ENCODE measurements around the gene UGT3A2.
A peak's percentile ranks its signal among the peaks of the same experiment; 100 is the strongest.

Gene UGT3A2, protein sequence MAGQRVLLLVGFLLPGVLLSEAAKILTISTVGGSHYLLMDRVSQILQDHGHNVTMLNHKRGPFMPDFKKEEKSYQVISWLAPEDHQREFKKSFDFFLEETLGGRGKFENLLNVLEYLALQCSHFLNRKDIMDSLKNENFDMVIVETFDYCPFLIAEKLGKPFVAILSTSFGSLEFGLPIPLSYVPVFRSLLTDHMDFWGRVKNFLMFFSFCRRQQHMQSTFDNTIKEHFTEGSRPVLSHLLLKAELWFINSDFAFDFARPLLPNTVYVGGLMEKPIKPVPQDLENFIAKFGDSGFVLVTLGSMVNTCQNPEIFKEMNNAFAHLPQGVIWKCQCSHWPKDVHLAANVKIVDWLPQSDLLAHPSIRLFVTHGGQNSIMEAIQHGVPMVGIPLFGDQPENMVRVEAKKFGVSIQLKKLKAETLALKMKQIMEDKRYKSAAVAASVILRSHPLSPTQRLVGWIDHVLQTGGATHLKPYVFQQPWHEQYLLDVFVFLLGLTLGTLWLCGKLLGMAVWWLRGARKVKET

DNA sequence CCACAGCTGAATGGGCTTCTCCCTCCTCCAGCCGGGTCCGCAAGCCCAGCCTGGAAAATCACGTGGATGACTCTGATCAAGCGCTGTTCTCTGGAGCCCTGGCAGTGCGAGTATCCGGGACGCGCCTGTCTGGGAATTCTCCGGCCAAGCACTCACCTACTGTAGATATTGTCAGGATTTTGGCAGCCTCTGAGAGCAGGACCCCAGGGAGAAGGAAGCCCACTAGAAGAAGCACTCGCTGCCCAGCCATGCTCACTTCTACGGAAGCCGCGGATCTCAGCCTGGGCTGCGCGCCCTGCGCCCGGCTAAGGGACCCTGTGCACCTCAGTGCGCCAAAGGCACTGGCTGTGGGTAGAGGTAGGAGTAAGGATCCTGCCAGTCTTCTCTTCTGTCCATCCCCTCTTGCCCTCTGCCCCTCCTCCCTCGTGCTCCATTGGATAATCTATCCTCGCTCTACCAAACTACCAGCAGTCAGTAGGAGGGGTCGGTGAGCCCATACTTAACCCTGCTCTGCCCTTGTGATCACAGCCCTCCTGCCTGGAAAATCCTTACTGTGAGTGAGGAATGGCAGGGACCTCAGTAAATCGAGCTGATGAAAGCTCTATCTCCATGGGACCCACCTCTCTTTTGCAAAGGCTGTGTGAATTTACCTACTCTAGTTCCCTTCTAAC is at the start of gene UGT3A2:
TSS of gene UGT3A2 (minus strand) at position 343 of the 671 bp plus-strand sequence. CDS start at position 250, 93 bp downstream.
- no peak within 1 kb of the TSS for H3K9ac ChIP-seq (ENCODE audit: low read length)
- H3K27ac ChIP-seq (ENCODE audit: low read depth, low read length), result no peak within 1 kb of the TSS
- no peaks in the 10 kb centered on the region for H3K36me3 ChIP-seq (ENCODE audit: control insufficient read depth, insufficient read depth, low read length)
- no peak within 1 kb of the TSS for H3K4me3 ChIP-seq (ENCODE audit: low read length)
- no peaks in the 10 kb centered on the region for H3K27me3 ChIP-seq (ENCODE audit: control insufficient read depth, insufficient read depth, low read length)
- no peaks in the 10 kb centered on the region for H3K4me1 ChIP-seq (ENCODE audit: control insufficient read depth, insufficient read depth, low read length)

DNA sequence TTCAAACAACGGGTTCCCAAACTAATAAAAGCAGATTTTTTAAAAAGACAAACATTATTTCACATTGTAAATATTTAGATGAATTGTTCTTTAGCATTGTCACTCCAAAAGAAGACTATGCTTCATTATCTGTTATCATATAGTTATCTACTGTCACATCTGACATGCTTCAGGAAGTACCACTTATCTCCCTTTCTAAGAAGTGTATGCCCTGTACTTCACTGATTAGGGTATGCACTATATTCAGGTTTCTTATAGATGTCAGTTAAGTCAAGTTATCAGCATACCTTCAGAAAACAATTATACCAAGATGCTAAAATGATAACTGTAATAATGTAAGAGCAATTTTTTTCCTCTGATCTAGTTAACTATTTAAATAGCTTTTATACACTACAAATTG is 44.6 kb upstream of the UGT3A2 start:
- Histone ChIP-seq H3K9ac (ENCODE audit: low read length) (no peak overlapping the region), H3K27me3 (ENCODE audit: control insufficient read depth, insufficient read depth, low read length) (no peaks in the 10 kb centered on the region), H3K4me3 (ENCODE audit: low read length) (no peak overlapping the region), H3K36me3 (ENCODE audit: control insufficient read depth, insufficient read depth, low read length) (peaks cover 8% of the 10 kb centered on the region), H3K4me1 (ENCODE audit: control insufficient read depth, insufficient read depth, low read length) (no peaks in the 10 kb centered on the region), H3K27ac (ENCODE audit: low read depth, low read length) (no peak overlapping the region)

DNA sequence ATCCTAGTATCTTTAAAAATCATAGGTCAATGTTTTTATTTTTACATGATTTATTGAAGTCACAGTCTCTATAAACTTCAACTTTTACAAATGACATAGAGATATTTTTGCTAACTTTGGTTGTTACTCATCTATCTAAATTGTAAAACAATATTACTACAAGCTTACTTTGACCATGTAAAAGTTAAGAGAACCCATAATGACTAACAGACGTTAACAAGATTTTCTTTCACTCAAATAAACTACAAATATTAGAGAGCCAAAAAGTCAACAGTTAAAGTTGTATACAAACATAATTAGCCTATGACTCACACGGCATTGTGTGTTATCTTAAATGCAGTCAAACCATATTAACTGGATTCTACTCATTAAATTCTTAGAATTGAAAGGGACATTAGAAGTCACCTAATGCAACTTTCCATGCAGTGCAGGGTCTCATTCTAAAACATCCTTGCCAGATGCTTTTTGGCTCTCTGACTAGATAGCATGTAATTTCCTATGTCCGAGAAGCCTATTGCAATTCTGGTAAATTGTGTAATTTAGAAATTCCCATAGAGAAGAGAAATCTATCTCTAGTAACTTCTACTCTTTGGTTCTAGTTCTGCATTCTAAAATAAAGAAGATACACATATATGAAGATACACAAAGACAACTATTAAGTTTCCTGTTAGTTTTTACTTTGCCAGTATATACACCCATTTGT is 42.2 kb upstream of the UGT3A2 start:
- H3K4me3 ChIP-seq (ENCODE audit: low read length), result no peak overlapping the region
- no peak overlapping the region for H3K9ac ChIP-seq (ENCODE audit: low read length)
- no peaks in the 10 kb centered on the region for H3K4me1 ChIP-seq (ENCODE audit: control insufficient read depth, insufficient read depth, low read length)
- H3K36me3 ChIP-seq (ENCODE audit: control insufficient read depth, insufficient read depth, low read length), result peaks cover 8% of the 10 kb centered on the region
- H3K27ac ChIP-seq (ENCODE audit: low read depth, low read length), result no peak overlapping the region
- no peaks in the 10 kb centered on the region for H3K27me3 ChIP-seq (ENCODE audit: control insufficient read depth, insufficient read depth, low read length)

DNA sequence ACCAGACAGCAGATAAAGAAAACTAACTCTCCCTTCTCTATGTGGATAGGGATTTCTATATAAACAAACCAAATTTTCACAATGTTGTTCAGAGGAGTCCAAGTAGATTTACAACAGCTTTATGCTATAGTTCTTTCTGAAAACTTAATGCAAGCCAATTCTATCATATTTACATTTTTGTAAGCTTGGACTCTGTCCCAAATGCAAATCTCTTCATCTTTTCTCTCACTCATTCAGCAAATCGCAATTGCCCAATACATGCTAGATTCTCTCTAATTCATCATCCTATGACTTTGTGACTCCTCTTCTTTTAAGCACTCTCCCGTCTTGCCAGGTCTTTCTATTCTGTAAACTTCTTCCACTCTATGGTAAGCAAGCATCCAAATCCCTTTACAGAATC is 39.1 kb upstream of the UGT3A2 start:
- peaks cover 5% of the 10 kb centered on the region for H3K36me3 ChIP-seq (ENCODE audit: control insufficient read depth, insufficient read depth, low read length)
- H3K4me3 ChIP-seq (ENCODE audit: low read length), result no peak overlapping the region
- H3K9ac ChIP-seq (ENCODE audit: low read length), result no peak overlapping the region
- H3K4me1 ChIP-seq (ENCODE audit: control insufficient read depth, insufficient read depth, low read length), result no peaks in the 10 kb centered on the region
- no peak overlapping the region for H3K27ac ChIP-seq (ENCODE audit: low read depth, low read length)
- H3K27me3 ChIP-seq (ENCODE audit: control insufficient read depth, insufficient read depth, low read length), result no peaks in the 10 kb centered on the region

DNA sequence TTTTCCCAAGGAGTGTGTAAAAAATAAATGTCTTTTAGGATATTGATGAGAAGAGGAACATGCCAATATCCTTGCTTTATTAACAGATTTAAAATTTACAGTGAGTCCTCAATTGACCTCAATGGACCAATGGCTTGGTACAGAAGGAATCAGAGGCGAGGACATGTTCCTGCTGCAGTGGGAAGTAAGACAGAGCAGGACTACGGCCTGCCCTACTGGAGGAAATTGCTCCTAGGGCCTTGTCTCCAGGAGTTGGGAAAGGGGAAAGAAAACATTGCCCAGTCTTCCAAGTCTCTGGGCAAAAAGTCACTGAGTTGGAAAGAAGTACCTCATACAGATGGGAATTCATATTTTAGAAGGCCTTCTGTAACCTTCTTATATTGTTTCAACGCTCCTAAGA is 33.1 kb upstream of the UGT3A2 start:
- no peaks in the 10 kb centered on the region for H3K27me3 ChIP-seq (ENCODE audit: control insufficient read depth, insufficient read depth, low read length)

DNA sequence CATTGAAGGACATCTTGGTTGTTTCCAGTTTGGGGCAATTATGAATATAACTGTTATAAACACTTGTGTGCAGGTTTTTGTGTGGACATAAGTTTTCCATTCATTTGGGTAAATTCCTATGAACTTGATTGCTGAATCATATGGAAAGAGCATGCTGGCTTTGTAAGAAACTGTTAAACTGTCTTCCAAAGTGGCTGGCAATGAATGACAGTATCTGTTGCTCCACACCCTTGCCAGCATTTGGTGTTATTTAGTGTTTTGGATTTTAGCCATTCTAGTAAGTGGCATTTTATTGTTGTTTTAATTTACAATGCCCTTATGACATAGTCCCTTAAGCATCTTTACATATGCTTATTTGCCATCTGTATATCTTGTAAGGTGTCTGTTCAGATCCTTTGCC is 29.8 kb upstream of the UGT3A2 start:
- H3K27me3 ChIP-seq (ENCODE audit: control insufficient read depth, insufficient read depth, low read length), result no peaks in the 10 kb centered on the region
- no peaks in the 10 kb centered on the region for H3K36me3 ChIP-seq (ENCODE audit: control insufficient read depth, insufficient read depth, low read length)
- no peak overlapping the region for H3K9ac ChIP-seq (ENCODE audit: low read length)
- H3K4me1 ChIP-seq (ENCODE audit: control insufficient read depth, insufficient read depth, low read length), result no peaks in the 10 kb centered on the region
- H3K4me3 ChIP-seq (ENCODE audit: low read length), result no peak overlapping the region
- no peak overlapping the region for H3K27ac ChIP-seq (ENCODE audit: low read depth, low read length)

More for the DNA sequence above, 33.1 kb upstream of the UGT3A2 start:
- no peak overlapping the region for H3K4me3 ChIP-seq (ENCODE audit: low read length)
- no peak overlapping the region for H3K27ac ChIP-seq (ENCODE audit: low read depth, low read length)
- no peak overlapping the region for H3K9ac ChIP-seq (ENCODE audit: low read length)
- H3K4me1 ChIP-seq (ENCODE audit: control insufficient read depth, insufficient read depth, low read length), result no peaks in the 10 kb centered on the region
- no peaks in the 10 kb centered on the region for H3K36me3 ChIP-seq (ENCODE audit: control insufficient read depth, insufficient read depth, low read length)

DNA sequence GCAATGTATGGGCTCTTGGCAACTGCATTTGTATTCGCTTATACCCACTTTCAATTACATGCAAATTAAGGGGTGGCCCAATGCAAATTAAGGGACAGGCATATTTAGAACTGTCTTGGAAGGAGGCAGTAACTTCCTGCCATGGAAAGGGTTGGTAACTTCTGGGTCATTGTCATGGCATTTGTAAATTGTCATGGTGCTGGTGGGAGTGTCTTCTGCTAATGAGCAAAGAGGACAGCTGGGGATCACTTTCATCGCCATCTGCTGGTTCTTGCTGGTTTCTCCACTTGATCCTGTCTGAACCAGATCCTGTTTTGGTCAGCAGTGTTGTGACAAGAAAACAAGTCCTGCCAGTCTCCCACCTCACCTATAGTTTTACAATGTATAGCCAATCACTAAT is 23.3 kb upstream of the UGT3A2 start:
- Histone ChIP-seq H3K4me1 (ENCODE audit: control insufficient read depth, insufficient read depth, low read length) (no peaks in the 10 kb centered on the region), H3K9ac (ENCODE audit: low read length) (no peak overlapping the region), H3K4me3 (ENCODE audit: low read length) (no peak overlapping the region), H3K27me3 (ENCODE audit: control insufficient read depth, insufficient read depth, low read length) (no peaks in the 10 kb centered on the region), H3K27ac (ENCODE audit: low read depth, low read length) (no peak overlapping the region), H3K36me3 (ENCODE audit: control insufficient read depth, insufficient read depth, low read length) (no peaks in the 10 kb centered on the region)

DNA sequence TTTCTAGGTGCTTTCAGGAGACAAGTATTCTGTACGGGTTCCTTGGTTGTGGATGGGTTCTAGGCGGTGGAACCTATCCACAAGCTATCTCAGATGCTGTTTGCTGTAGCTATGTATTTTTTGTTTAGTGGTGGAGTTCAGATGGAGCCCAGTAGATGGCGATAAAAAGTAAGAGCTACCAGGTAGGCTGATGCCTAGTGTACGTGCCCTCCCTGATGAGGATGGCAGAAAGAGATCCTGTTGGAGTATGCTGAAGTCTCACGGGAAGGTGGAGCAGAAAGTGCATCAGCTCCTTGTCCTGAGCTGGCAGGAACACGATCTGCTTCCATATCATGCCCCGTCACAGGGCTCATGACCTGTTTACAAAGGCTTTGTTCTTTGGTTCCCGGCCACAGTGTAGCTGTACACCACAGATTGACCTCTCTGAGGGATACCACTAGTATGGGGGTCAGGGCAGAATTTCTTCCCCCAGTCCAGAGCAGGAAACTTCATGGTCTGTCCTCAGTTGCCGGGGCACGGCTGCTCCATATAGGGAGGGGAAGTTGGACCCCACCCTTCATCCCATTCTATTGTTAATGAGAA is 12.6 kb upstream of the UGT3A2 start:
- no peaks in the 10 kb centered on the region for H3K36me3 ChIP-seq (ENCODE audit: control insufficient read depth, insufficient read depth, low read length)
- no peak overlapping the region for H3K27ac ChIP-seq (ENCODE audit: low read depth, low read length)
- no peak overlapping the region for H3K4me3 ChIP-seq (ENCODE audit: low read length)
- no peaks in the 10 kb centered on the region for H3K27me3 ChIP-seq (ENCODE audit: control insufficient read depth, insufficient read depth, low read length)
- no peaks in the 10 kb centered on the region for H3K4me1 ChIP-seq (ENCODE audit: control insufficient read depth, insufficient read depth, low read length)
- no peak overlapping the region for H3K9ac ChIP-seq (ENCODE audit: low read length)

DNA sequence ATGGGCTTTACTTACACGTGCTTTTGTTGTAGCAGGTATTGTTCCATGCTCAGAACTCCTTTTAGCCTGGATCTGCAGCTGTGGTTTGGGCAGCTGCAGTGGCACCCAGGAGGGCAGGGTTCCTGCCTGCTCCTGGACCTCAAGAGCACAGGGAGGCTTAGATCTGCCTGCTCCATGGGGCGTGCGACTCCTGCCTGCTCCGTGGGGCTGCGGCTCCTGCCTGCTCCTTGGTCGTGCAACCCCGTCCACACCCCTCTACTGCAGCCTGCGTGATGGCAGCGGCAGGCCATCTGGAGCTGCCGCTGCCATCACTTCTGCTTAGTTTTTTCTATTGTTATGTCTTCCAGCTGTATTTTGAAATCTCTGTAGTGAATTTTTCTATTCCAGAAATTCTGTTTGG is 11.7 kb upstream of the UGT3A2 start:
- Histone ChIP-seq H3K27me3 (ENCODE audit: control insufficient read depth, insufficient read depth, low read length) (no peaks in the 10 kb centered on the region), H3K27ac (ENCODE audit: low read depth, low read length) (no peak overlapping the region), H3K4me1 (ENCODE audit: control insufficient read depth, insufficient read depth, low read length) (no peaks in the 10 kb centered on the region), H3K36me3 (ENCODE audit: control insufficient read depth, insufficient read depth, low read length) (no peaks in the 10 kb centered on the region), H3K9ac (ENCODE audit: low read length) (no peak overlapping the region), H3K4me3 (ENCODE audit: low read length) (no peak overlapping the region)

DNA sequence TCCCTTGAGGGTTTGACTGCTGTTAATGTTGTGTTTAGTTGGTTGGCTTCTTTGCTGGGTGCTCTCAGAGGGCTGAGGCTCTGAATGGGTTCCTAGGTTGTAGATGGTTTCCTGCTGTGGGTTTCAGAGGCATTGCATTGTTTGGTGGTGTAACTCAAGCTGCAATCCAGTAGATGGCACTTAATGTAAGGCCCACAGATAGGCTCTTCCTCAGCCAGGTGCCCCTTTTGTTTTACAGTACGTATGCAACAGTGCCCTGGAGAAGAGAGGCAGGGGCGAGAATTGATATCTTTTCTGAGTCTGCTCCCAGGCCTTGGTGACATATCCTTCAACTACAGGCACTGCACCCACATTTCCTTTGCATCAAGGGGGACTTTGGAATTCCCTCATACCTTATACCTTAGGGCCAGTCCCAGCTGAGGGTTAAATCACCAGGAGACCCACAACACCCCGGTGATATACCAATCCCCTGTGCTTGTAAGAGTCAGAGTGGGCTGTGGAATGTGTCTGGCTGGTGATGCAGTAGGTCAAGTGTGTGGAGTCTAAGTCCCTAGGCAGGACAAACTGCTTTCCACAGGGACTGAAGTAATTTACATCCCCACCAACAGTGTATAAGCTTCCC is 7.0 kb upstream of the UGT3A2 start:
- H3K4me3 ChIP-seq (ENCODE audit: low read length), result no peak overlapping the region
- H3K4me1 ChIP-seq (ENCODE audit: control insufficient read depth, insufficient read depth, low read length), result no peaks in the 10 kb centered on the region
- H3K27me3 ChIP-seq (ENCODE audit: control insufficient read depth, insufficient read depth, low read length), result no peaks in the 10 kb centered on the region
- H3K9ac ChIP-seq (ENCODE audit: low read length), result no peak overlapping the region
- H3K27ac ChIP-seq (ENCODE audit: low read depth, low read length), result no peak overlapping the region
- no peaks in the 10 kb centered on the region for H3K36me3 ChIP-seq (ENCODE audit: control insufficient read depth, insufficient read depth, low read length)

DNA sequence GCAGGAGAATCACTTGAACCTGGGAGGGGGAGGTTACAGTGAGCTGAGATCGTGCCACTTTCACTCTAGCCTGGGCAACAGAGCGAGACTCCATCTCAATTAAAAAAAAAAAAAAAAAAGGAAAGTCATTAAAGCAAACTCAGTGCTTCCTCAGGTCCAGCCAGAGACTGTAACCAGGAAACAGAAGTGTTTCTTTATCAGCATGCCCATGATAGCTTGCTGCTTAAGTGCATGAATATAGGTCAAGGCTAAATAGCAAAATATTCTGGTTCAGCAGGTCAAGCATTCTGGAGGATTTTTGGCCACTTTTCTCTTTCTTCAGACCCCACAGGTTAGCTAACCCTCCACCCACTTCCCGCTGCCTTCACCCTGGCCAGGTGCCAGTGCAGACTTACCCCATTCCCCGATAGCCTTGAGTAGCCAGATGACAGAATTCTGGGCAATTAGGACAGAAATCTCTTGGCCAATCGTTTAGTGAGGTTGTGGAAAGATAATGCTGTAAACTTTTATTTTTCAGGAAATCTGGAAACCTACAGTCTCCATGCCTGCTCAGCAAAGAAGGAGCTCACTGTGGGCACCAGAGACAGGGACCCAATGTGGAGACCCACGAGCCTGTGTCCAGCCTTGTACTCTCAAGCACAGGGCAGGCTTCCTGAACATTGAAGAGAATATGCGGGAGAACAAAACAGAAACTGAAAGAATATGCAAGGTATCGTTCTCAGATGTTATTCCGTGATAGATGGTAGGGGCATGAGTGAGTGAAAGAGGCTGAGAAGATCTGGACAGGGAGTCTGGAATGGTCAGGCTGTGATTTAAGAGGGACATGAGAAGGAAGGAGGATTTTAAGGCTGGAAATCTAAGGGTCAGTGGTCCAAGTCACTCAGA is 4.2 kb upstream of the UGT3A2 start:
- no peaks in the 10 kb centered on the region for H3K36me3 ChIP-seq (ENCODE audit: control insufficient read depth, insufficient read depth, low read length)
- peak overlapping the region; percentile 1 for H3K4me3 ChIP-seq (ENCODE audit: low read length)
- H3K27ac ChIP-seq (ENCODE audit: low read depth, low read length), result no peak overlapping the region
- H3K4me1 ChIP-seq (ENCODE audit: control insufficient read depth, insufficient read depth, low read length), result no peaks in the 10 kb centered on the region
- no peak overlapping the region for H3K9ac ChIP-seq (ENCODE audit: low read length)
- H3K27me3 ChIP-seq (ENCODE audit: control insufficient read depth, insufficient read depth, low read length), result no peaks in the 10 kb centered on the region

Measured in rectal smooth muscle tissue (tissue), 1 donor.